IPS-20b (cell line): ENCODE results near the gene PTGES.

ENCODE experiments used
- H3K27ac ChIP-seq: one replicate; pipeline ENCODE4 v1.5.1; 2013; ENCODE audit warnings: low read length
- H3K27me3 ChIP-seq: 2 replicates; pipeline ENCODE4 v1.6.1; 2013; ENCODE audit warnings: mild to moderate bottlenecking, low read length, inconsistent platforms; ENCODE audit not compliant: insufficient read depth
- H3K36me3 ChIP-seq: 2 replicates; pipeline ENCODE4 v1.6.1; 2013; ENCODE audit warnings: low read depth, mild to moderate bottlenecking, inconsistent platforms, low read length, moderate library complexity; ENCODE audit not compliant: insufficient read depth
- H3K4me1 ChIP-seq: 2 replicates; pipeline ENCODE4 v1.6.1; 2013; ENCODE audit warnings: mild to moderate bottlenecking, control low read depth, inconsistent platforms, low read length, moderate library complexity; ENCODE audit not compliant: insufficient read depth
- H3K4me3 ChIP-seq: 2 replicates; pipeline ENCODE4 v1.5.1; 2013; ENCODE audit warnings: mild to moderate bottlenecking, low read length, inconsistent platforms
- H3K9ac ChIP-seq: 2 replicates; pipeline ENCODE4 v1.6.1; 2013; ENCODE audit warnings: low read depth, mild to moderate bottlenecking, inconsistent platforms, low read length, moderate library complexity
- H3K9me3 ChIP-seq: 2 replicates; pipeline ENCODE4 v1.6.1; 2013; ENCODE audit warnings: mild to moderate bottlenecking, low read depth, low read length, inconsistent platforms; ENCODE audit not compliant: insufficient read depth

The PTGES gene

DNA sequence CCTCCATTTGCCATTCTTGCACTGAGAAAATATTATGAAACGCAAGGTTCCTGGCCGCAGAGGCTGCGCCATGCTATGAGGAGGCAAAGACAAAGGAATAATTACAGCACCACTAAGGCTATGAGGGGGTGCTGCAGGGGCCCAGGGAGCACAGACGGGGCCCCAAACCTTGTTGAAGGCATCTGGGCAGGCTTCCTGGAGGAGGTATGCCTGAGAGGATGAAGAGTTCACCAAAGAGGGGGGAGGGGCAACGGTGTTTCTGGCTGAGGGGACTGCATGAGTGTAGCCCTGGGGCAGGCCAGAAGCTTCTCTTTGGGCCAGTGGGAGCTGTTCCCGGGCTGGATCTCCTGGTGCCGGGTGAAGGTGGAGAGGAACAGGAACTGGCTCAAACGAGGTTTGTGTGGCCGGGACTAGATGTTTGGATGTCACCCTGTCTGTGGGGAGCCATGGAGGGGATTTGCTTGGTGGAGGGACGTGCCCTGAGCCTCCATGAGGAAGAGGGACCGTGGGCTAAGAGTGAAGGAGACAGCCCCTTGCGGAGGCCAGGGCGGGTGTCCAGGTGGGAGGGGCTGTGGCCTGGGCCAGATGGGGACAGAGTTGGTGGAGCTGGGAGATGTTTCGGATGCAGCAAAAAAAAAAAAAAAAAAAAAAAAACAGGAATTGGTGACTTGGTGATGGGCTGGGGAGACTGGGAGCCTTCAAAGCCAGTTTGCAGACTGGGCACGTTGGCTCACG is 28.2 kb downstream of the PTGES start:
- H3K9ac ChIP-seq = no peak overlapping the region
- H3K36me3 ChIP-seq = no peaks in the 10 kb centered on the region
- no peaks in the 10 kb centered on the region for H3K27me3 ChIP-seq
- no peaks in the 10 kb centered on the region for H3K4me1 ChIP-seq
- no peak overlapping the region for H3K27ac ChIP-seq
- no peaks in the 10 kb centered on the region for H3K9me3 ChIP-seq
- H3K4me3 ChIP-seq = no peak overlapping the region

DNA sequence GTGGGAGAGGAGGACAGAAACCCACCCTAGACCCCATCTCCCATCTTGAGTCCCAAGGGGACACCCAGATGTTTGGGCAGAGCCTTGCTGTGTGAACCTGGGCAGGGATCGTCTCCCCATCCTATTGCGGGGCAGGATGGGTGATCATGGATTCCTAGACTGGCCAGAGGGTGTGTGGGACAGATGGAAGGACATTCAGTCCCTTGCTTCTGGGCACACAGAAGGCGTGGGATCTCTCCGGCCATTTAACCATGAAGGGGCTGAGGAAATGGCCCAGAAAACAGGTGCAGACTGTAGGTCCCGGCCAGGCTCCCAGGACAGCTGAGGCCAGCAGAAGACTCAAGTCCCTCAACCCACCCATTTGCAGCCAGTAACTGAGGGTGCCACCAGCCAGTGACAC is 29.9 kb downstream of the PTGES start:
- H3K27ac ChIP-seq = no peak overlapping the region
- no peaks in the 10 kb centered on the region for H3K27me3 ChIP-seq
- no peaks in the 10 kb centered on the region for H3K36me3 ChIP-seq
- H3K9me3 ChIP-seq = no peaks in the 10 kb centered on the region
- H3K4me1 ChIP-seq = no peaks in the 10 kb centered on the region
- no peak overlapping the region for H3K9ac ChIP-seq
- no peak overlapping the region for H3K4me3 ChIP-seq

DNA sequence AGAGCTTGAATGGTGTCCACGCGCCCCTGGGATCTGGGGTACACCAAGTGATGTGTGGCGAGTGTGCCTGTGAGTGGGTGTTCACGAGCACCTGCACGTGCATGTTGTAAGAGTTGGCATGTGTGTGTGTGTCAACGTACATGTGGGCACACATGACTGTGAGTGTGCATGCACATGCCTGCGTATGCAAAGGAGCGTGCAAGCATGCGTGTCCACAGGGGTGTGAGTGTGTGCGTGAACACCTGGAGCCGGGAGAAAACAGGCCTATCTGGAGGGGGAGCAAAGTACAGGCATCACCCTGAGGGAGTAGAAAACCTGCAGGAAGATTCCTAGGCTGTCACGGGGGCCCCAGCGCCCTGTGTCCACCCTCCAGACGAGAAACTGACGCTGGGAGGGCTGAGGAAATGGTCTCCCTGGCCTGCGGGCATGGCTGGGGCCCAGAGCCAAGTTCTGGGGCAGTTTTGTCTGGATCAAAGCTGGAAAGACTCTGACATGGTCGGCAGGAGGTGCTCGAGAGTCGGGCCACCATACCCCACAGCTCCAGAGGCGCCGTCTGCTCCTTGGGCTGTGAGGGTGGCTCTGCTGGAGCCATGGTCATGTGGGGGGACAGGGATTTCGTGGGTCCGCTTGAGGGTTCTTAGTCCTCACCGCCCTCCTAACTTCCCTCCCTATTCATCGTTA is 31.8 kb downstream of the PTGES start:
- Histone ChIP-seq H3K27ac (no peak overlapping the region), H3K9ac (no peak overlapping the region), H3K4me3 (no peak overlapping the region)

DNA sequence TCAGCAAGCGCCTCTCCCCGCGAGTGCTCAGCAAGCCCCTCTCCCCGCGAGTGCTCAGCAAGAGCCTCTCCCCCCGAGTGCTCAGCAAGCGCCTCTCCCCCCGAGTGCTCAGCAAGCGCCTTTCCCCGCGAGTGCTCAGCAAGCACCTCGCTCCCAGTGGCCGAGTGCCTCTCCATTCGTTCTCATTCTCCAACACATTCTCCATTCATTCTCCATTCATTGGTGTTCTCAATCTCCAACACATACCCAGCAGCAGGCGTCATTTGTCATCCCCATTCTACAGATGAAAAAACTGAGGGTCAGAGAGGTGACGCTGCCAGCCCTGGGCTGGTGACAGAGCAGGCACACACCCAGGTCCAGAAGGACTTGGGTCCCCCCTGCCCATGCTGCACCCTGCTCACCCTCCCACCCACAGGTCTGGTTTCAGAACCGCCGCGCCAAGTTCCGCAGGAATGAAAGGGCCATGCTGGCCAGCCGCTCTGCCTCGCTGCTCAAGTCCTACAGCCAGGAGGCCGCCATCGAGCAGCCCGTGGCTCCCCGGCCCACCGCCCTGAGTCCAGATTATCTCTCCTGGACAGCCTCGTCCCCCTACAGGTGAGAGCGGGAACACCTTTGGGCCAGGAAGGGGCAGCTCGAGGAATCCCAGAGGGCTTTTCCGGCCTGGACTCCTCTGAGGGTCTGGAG is 32.5 kb downstream of the PTGES start:
- Histone ChIP-seq H3K9ac (no peak overlapping the region), H3K4me1 (no peaks in the 10 kb centered on the region), H3K27ac (no peak overlapping the region), H3K36me3 (no peaks in the 10 kb centered on the region), H3K27me3 (no peaks in the 10 kb centered on the region), H3K9me3 (no peaks in the 10 kb centered on the region), H3K4me3 (no peak overlapping the region)

More for the DNA sequence above, 31.8 kb downstream of the PTGES start:
- Histone ChIP-seq H3K27me3 (no peaks in the 10 kb centered on the region), H3K36me3 (no peaks in the 10 kb centered on the region), H3K4me1 (no peaks in the 10 kb centered on the region), H3K9me3 (no peaks in the 10 kb centered on the region)

DNA sequence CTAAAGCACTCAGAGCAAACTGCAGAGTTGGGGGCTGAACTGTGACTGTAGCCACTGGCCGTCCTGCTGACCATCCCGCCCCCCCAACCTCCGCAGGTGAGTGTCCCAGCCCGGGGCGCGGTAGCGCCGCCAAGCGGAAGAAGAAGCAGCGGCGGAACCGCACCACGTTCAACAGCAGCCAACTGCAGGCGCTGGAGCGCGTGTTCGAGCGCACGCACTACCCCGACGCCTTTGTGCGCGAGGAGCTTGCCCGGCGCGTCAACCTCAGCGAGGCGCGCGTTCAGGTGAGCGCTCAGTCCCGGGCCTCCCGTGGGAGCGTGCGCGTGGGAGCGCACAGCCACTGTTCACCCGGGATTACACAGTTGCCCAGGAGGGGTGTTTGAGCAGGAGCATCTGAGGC is 33.7 kb downstream of the PTGES start:
- Histone ChIP-seq H3K9ac (no peak overlapping the region), H3K4me3 (no peak overlapping the region), H3K27me3 (no peaks in the 10 kb centered on the region), H3K9me3 (no peaks in the 10 kb centered on the region), H3K27ac (no peak overlapping the region), H3K4me1 (no peaks in the 10 kb centered on the region), H3K36me3 (no peaks in the 10 kb centered on the region)

DNA sequence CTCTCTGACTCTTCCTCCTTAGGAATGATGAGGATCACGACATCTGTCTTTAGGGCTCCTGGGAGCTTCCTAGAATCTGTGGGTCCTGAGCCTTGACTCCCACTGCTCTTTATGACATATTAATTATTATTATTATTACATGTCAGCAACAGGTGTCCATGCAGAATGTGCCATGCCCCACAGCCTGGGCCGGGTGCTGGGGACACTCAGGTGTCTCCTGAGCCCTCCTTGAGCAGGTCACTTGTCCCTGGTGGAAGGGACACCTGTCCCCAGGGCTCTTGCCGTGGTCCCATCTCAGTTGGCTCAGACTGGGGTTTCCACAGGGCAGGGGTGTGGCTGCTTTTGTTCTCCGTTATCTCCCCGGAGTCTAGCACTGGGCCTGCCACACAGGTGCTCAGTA is 34.2 kb downstream of the PTGES start:
- Histone ChIP-seq H3K4me1 (no peaks in the 10 kb centered on the region), H3K9ac (no peak overlapping the region), H3K4me3 (no peak overlapping the region), H3K36me3 (no peaks in the 10 kb centered on the region), H3K27me3 (no peaks in the 10 kb centered on the region), H3K27ac (no peak overlapping the region), H3K9me3 (no peaks in the 10 kb centered on the region)

DNA sequence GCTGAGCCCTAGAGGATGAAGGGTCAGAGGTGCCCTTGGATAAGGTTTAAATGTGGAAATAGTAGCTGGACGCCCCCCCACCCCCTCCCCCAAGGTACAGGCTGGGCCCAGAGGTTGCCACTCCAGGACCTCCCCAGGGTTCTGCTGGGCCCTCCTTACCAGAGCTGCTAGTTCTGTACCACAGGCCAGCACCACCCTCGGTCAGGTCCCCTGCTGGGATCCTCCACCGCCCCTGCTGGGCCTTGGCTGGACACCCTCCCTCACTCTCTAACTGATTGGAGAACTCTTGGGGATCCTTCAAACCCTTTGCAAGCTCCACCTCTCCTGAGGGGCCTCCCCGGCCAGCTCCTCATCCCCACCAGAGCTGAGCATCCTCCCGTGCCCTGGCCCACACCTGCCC is 34.9 kb downstream of the PTGES start:
- H3K27ac ChIP-seq = no peak overlapping the region
- no peak overlapping the region for H3K4me3 ChIP-seq
- no peaks in the 10 kb centered on the region for H3K4me1 ChIP-seq
- no peak overlapping the region for H3K9ac ChIP-seq
- H3K36me3 ChIP-seq = no peaks in the 10 kb centered on the region
- no peaks in the 10 kb centered on the region for H3K9me3 ChIP-seq
- H3K27me3 ChIP-seq = no peaks in the 10 kb centered on the region

DNA sequence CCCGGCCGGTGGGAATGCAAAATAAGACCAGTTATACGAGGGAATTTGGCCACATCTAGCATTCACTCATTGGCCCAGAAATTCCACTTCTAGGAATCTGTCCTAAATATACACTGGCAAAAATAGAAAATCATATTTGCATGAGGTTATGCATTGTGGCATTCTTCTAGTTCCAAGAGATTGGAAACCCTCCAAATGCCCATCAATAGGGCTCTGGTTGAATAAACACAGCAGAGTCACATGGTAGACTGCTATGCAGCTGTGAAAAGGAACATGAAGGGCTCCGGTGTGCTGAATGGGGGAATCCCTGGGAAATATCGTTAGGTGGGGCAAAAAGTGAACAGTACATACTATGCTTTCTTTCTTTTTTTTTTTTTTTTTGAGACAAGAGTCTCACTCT is 36.8 kb downstream of the PTGES start:
- H3K4me3 ChIP-seq = no peak overlapping the region
- H3K9ac ChIP-seq = no peak overlapping the region
- no peaks in the 10 kb centered on the region for H3K9me3 ChIP-seq
- H3K27me3 ChIP-seq = no peaks in the 10 kb centered on the region
- no peak overlapping the region for H3K27ac ChIP-seq
- H3K4me1 ChIP-seq = no peaks in the 10 kb centered on the region
- no peaks in the 10 kb centered on the region for H3K36me3 ChIP-seq

DNA sequence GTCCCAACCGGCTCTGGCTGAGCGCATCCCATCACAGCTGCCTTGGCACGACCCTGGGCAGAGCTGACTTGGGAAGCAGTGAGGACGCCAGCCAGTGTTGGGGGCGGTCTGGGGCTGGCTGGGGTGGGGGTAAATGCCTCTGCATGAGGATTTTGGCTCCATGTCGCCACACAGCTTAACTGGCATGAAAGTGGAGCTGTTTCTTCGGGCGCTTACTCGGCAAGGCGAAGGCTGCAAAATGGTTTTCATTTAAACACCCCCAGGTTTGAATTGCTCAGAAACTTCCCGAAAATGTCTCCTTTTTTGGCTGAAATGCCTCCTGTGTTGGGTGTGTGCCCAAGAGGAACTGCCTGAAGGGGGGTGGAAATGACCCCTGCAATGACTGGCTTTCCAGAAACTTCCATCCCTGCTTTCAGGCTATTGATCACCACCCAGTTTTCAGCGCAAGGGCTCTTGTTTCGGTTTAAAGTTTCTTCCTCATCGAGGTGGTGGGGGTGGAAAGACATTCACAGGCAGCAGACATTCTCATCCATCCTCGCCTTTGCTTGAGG is 38.3 kb downstream of the PTGES start:
- Histone ChIP-seq H3K27me3 (no peaks in the 10 kb centered on the region), H3K4me3 (no peak overlapping the region), H3K27ac (no peak overlapping the region), H3K4me1 (no peaks in the 10 kb centered on the region), H3K9me3 (no peaks in the 10 kb centered on the region), H3K36me3 (no peaks in the 10 kb centered on the region), H3K9ac (no peak overlapping the region)

DNA sequence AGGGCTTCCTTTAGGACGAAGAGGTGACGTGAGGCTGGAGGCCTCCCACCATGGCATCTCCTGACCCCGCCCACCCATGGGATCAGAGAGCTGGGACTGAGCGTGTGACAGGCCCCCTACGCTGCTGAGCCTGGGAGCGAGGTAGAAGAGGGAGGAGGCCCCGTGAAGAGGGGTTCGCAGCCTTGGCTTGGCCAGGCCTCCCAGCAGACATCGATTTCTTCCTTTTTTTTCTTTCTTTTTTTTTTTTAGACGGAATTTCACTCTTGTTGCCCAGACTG is 39.5 kb downstream of the PTGES start:
- H3K9me3 ChIP-seq = no peaks in the 10 kb centered on the region
- no peaks in the 10 kb centered on the region for H3K4me1 ChIP-seq
- no peak overlapping the region for H3K9ac ChIP-seq
- H3K36me3 ChIP-seq = no peaks in the 10 kb centered on the region
- H3K27me3 ChIP-seq = no peaks in the 10 kb centered on the region
- H3K4me3 ChIP-seq = no peak overlapping the region
- H3K27ac ChIP-seq = no peak overlapping the region

DNA sequence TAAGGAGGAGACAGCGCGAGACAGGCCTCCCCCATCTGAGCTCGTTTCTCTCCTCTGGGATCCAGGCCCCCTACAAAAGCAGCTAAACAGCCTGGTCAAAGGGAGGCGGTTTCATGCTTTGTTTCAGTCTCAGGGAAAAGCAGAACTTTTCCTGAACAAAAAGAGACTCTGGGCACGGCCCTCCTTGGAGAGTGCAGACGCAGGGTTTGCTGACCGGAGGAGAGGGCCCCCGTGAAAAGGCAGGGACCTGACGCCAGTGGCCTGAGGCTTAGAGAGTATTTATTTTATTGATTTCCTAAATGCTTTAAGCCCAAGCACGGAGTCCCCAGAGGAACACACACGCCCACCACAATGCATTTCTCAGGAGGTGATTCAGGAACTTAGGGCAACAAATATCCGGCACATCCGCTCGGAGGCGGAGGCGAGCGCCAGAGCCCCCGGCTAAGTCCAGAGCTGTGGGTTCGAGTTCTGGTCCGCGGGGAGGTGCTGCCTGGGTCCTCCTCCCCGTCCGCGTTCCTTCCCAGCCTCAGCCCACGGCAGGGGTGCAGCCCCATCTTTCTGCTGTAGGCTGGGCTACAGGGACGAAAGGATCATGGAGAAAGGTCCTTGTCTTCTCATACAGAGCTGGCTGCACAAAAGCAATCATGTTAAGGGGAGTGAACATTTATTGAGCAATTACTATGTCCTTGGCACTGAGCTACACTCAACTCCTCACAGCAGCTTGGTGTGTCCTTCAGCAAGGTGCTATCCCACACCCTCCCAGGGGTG is 40.0 kb downstream of the PTGES start:
- H3K27ac ChIP-seq = no peak overlapping the region
- no peak overlapping the region for H3K9ac ChIP-seq

More for the DNA sequence above, 40.0 kb downstream of the PTGES start:
- H3K36me3 ChIP-seq = no peaks in the 10 kb centered on the region
- no peaks in the 10 kb centered on the region for H3K9me3 ChIP-seq
- no peaks in the 10 kb centered on the region for H3K4me1 ChIP-seq
- H3K27me3 ChIP-seq = no peaks in the 10 kb centered on the region
- H3K4me3 ChIP-seq = no peak overlapping the region
